Neuronal stem cell (in vitro differentiated cells): ENCODE measurements around the gene ANKZF1.
A peak's percentile ranks its signal among the peaks of the same experiment; 100 is the strongest.
"Not testable (repeated sequence)": the region's sequence is repeated elsewhere in the genome, so short reads cannot be mapped to it uniquely, and the experiment has no call there.

ENCODE experiments used
- DNase-seq: peaks from one replicate; pipeline ENCODE4 v3.0.0-alpha.2; 2013; ENCODE audit warnings: low spot score
- H2AFZ ChIP-seq: one replicate; pipeline ENCODE4 v1.6.1; 2013; ENCODE audit warnings: mild to moderate bottlenecking, low read length, inconsistent platforms
- H2AK5ac ChIP-seq: 2 replicates; pipeline ENCODE4 v1.6.1; 2013; ENCODE audit warnings: low read depth, mild to moderate bottlenecking, inconsistent platforms, low read length, moderate library complexity, mixed read lengths
- H2BK120ac ChIP-seq: 2 replicates; pipeline ENCODE4 v1.6.1; 2013; ENCODE audit warnings: low read depth, mild to moderate bottlenecking, inconsistent platforms, low read length, moderate library complexity, mixed read lengths
- H2BK12ac ChIP-seq: one replicate; pipeline ENCODE4 v1.6.1; 2013; ENCODE audit warnings: low read length, inconsistent platforms
- H2BK15ac ChIP-seq: 2 replicates; pipeline ENCODE4 v1.6.1; 2013; ENCODE audit warnings: mild to moderate bottlenecking, low read length, inconsistent platforms, mixed read lengths
- H2BK5ac ChIP-seq: one replicate; pipeline ENCODE4 v1.6.1; 2013; ENCODE audit warnings: inconsistent platforms, mild to moderate bottlenecking, low read length, moderate library complexity
- H3K14ac ChIP-seq: one replicate; pipeline ENCODE4 v1.6.1; 2013; ENCODE audit warnings: low read length, inconsistent platforms
- H3K18ac ChIP-seq: 2 replicates; pipeline ENCODE4 v1.6.1; 2013; ENCODE audit warnings: low read length, inconsistent platforms
- H3K23ac ChIP-seq: 2 replicates; pipeline ENCODE4 v1.6.1; 2013; ENCODE audit warnings: low read depth, mild to moderate bottlenecking, mixed read lengths, low read length, inconsistent platforms; ENCODE audit not compliant: poor library complexity
- H3K27ac ChIP-seq: replicated peaks from 3 replicates; pipeline ENCODE4 v1.5.1; 2013; ENCODE audit warnings: low read length, inconsistent platforms
- H3K27me3 ChIP-seq, 3 experiments: 2 replicates each; pipeline ENCODE4 v1.6.1; 2013; ENCODE audit warnings: low read length in 3 of 3, mild to moderate bottlenecking in 2 of 3, inconsistent platforms in 1 of 3, low read depth in 1 of 3, mixed read lengths in 1 of 3, moderate library complexity in 1 of 3; ENCODE audit not compliant: control insufficient read depth in 3 of 3, insufficient read depth in 3 of 3
- H3K36me3 ChIP-seq, 2 donors: replicated peaks in 1 of 2; 2 replicates each; pipeline ENCODE4 v1.6.1; 2013; ENCODE audit warnings: low read length in 2 of 2; ENCODE audit not compliant: control insufficient read depth in 2 of 2, insufficient read depth in 2 of 2
- H3K4ac ChIP-seq: 2 replicates; pipeline ENCODE4 v1.6.1; 2013; ENCODE audit warnings: inconsistent platforms, mild to moderate bottlenecking, low read length, moderate library complexity
- H3K4me1 ChIP-seq, 2 donors: 1 replicate in 1 of 2; 2 replicates in 1 of 2; pipeline ENCODE4 v1.6.1; 2013; ENCODE audit warnings: low read length in 2 of 2, low read depth in 1 of 2; ENCODE audit not compliant: control insufficient read depth in 2 of 2, insufficient read depth in 1 of 2
- H3K4me2 ChIP-seq: one replicate; pipeline ENCODE4 v1.6.1; 2013; ENCODE audit warnings: mild to moderate bottlenecking, low read length, inconsistent platforms; ENCODE audit not compliant: insufficient read depth, poor library complexity, severe bottlenecking
- H3K4me3 ChIP-seq, 2 donors: 2 replicates each; pipeline ENCODE4 v1.5.1; 2013; ENCODE audit warnings: low read length in 2 of 2, mild to moderate bottlenecking in 2 of 2, inconsistent platforms in 1 of 2, moderate library complexity in 1 of 2
- H3K79me1 ChIP-seq: one replicate; pipeline ENCODE4 v1.6.1; 2013; ENCODE audit warnings: low read depth, mild to moderate bottlenecking, inconsistent platforms, low read length, moderate library complexity
- H3K9ac ChIP-seq: one replicate; pipeline ENCODE4 v1.6.1; 2013; ENCODE audit warnings: mild to moderate bottlenecking, low read depth, low read length, inconsistent platforms; ENCODE audit not compliant: poor library complexity
- H3K9me3 ChIP-seq, 2 donors: replicated peaks in 1 of 2; 2 replicates each; pipeline versions ENCODE3 to v1.6.1; 2013; ENCODE audit warnings: low read length in 2 of 2, mild to moderate bottlenecking in 2 of 2, inconsistent platforms in 1 of 2, low read depth in 1 of 2, mixed read lengths in 1 of 2, moderate library complexity in 1 of 2; ENCODE audit not compliant: control insufficient read depth in 2 of 2, insufficient read depth in 1 of 2
- H4K8ac ChIP-seq: one replicate; pipeline ENCODE4 v1.6.1; 2013; ENCODE audit warnings: low read depth, mild to moderate bottlenecking, inconsistent platforms, low read length, moderate library complexity
- H4K91ac ChIP-seq: one replicate; pipeline ENCODE4 v1.6.1; 2013; ENCODE audit warnings: low read length, low read depth, mild to moderate bottlenecking, inconsistent platforms; ENCODE audit not compliant: poor library complexity
- whole genome bisulfite sequencing, 2 donors: extraction: QIAGEN DNeasy Blood & Tissue Kit; methylation state at CpG; one replicate each; pipeline ENCODE4 v1.1.7; 2013; ENCODE audit warnings: missing lambda C conversion rate in 2 of 2, mixed read lengths in 1 of 2; ENCODE audit not compliant: insufficient read length in 2 of 2, insufficient replicate concordance in 1 of 2; ENCODE audit errors: extremely low coverage in 2 of 2; 5-methylcytosine and 5-hydroxymethylcytosine counted together

Gene ANKZF1

DNA sequence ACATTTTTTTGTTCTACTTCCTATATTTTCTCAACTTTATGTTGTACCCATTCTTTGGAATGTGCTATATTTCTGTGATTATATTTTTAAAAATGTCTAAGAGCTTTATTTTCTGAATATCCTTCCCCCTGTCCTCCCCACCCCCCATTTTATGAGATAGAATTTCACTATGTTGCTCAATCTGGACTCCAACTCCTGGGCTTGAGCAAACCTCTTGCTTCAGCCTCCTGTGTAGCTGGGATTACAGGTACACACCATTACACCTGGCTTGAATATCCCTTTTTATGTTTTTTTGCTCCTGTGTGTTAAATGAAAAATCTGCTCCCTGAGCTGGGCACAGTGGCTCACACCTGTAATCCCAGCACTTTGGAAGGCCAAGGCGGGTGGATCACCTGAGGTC, 32.2 kb upstream of the ANKZF1 start:
- Histone ChIP-seq H3K27ac (no peak overlapping the region), H3K36me3 (no peaks in the 10 kb centered on the region), H3K9ac (no peak overlapping the region), H3K4me3 (no peak overlapping the region), H3K4me2 (no peak overlapping the region), H3K4me1 (peaks cover 0 to 2% of the 10 kb centered on the region in 2 donors), H4K8ac (no peak overlapping the region), H2AK5ac (no peak overlapping the region), H3K23ac (no peak overlapping the region), H3K27me3 (peaks cover 0 to 2% (median 0%) of the 10 kb centered on the region in 3 experiments), H2BK5ac (no peak overlapping the region), H3K4ac (no peak overlapping the region), H2AFZ (no peak overlapping the region), H2BK15ac (no peak overlapping the region), H3K9me3 (no peaks in the 10 kb centered on the region), H3K79me1 (no peaks in the 10 kb centered on the region), H2BK120ac (no peak overlapping the region), H2BK12ac (no peak overlapping the region), H3K18ac (no peak overlapping the region), H4K91ac (no peak overlapping the region), H3K14ac (no peak overlapping the region)
- WGBS, 2 donors = no CpG with 5 or more reads among the region's 1 CpG
- DNase-seq = no peak

DNA sequence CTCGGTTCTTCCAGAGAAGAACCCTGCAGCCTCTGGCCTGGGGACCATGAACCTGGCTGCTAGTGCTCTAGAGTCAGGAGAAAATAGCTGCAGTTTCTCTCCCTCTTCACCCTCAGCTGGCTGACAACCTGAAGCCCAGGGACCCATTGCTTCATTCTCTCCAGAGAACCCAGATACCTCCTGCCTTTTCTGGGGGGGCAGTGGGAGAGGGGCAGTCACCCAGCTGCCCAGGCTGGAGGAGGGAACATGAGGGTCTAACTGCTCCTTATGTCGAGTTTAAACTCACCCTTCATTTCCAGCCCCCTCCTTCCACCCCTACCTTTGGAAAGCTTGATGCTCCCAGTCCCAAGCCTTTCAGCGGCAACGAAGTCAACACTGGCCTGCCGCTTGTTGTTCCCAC, 30.6 kb upstream of the ANKZF1 start:
- Histone ChIP-seq H2BK120ac (no peak overlapping the region), H3K27me3 (peaks cover 0 to 2% (median 0%) of the 10 kb centered on the region in 3 experiments), H3K23ac (no peak overlapping the region), H3K4me3 (no peak overlapping the region), H2AFZ (peak overlapping the region; percentile 47), H3K9me3 (no peaks in the 10 kb centered on the region), H4K91ac (no peak overlapping the region), H3K9ac (no peak overlapping the region), H3K4me1 (peaks cover 0 to 2% of the 10 kb centered on the region in 2 donors), H3K27ac (no peak overlapping the region), H2BK15ac (no peak overlapping the region), H3K18ac (no peak overlapping the region), H3K4ac (no peak overlapping the region), H2BK5ac (no peak overlapping the region), H2BK12ac (no peak overlapping the region), H3K14ac (no peak overlapping the region), H3K4me2 (no peak overlapping the region), H3K36me3 (no peaks in the 10 kb centered on the region), H4K8ac (no peak overlapping the region), H2AK5ac (no peak overlapping the region), H3K79me1 (no peaks in the 10 kb centered on the region)
- no peak for DNase-seq
- no CpG with 5 or more reads among the region's 5 CpGs for WGBS, 2 donors

DNA sequence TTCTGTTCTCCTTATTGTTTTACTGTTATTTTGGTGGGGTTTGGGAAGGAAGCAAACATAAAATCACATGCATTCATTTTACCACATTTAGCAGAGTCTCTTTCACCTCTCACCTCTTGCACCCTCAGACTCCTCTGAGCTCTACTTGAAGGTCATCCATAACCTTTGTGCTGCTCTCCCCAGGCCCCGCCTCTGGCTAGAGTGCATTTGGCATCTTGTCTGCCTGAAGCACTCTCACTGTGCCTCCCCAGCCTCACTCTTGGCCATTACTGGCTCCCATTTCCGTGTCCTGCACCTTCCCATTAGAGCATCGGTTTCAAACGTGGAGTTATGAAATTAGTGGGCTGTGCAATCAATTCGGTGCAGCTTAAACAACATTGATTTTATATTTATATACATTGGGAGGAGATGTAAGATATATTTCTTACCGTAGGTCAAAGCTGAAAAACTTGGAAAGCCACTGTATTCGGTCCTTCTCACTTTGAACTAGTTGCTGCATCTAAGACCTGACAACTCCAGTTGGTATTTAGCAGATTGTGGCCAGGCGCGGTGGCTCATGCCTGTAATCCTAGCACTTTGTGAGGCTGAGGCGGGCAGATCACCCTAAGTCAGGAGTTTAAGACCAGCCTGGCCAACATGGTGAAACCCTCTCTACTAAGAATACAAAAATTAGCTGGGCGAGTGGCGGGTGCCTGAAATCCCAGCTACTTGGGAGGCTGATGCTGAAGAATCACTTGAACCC, 30.0 kb upstream of the ANKZF1 start:
- Histone ChIP-seq H3K27me3 (peaks cover 0 to 2% (median 0%) of the 10 kb centered on the region in 3 experiments), H4K91ac (no peak overlapping the region), H3K4me1 (peaks cover 0 to 2% of the 10 kb centered on the region in 2 donors), H2AK5ac (no peak overlapping the region), H2BK15ac (no peak overlapping the region), H2BK5ac (no peak overlapping the region), H3K18ac (no peak overlapping the region), H3K27ac (no peak overlapping the region), H2BK12ac (no peak overlapping the region), H3K36me3 (no peaks in the 10 kb centered on the region), H2AFZ (peak overlapping the region; percentile 47), H3K4ac (no peak overlapping the region), H2BK120ac (no peak overlapping the region), H4K8ac (no peak overlapping the region), H3K4me3 (no peak overlapping the region), H3K23ac (no peak overlapping the region), H3K79me1 (no peaks in the 10 kb centered on the region), H3K14ac (no peak overlapping the region), H3K9ac (no peak overlapping the region), H3K9me3 (no peaks in the 10 kb centered on the region), H3K4me2 (no peak overlapping the region)
- WGBS, 2 donors = no CpG with 5 or more reads among the region's 12 CpGs
- no peak for DNase-seq

- not testable (repeated sequence) for H2BK120ac ChIP-seq, H2AK5ac ChIP-seq, H3K14ac ChIP-seq, H3K36me3 ChIP-seq, H3K4me2 ChIP-seq, H3K4ac ChIP-seq, H3K4me3 ChIP-seq, H3K79me1 ChIP-seq, H3K9ac ChIP-seq, H3K27me3 ChIP-seq, H3K4me1 ChIP-seq, H3K18ac ChIP-seq, H3K9me3 ChIP-seq, H3K23ac ChIP-seq, H2BK12ac ChIP-seq, H2BK5ac ChIP-seq, H2BK15ac ChIP-seq, DNase-seq, H4K91ac ChIP-seq, H4K8ac ChIP-seq, H3K27ac ChIP-seq
- whole genome bisulfite sequencing, 2 donors = no CpG with 5 or more reads among the region's 26 CpGs
- peak overlapping the region; percentile 74 for H2AFZ ChIP-seq
Observed at GRCh38 chr2:219200502-219201326, 28.9 kb upstream of the ANKZF1 start.
